Hair follicle dermal papilla cell (primary cell): ENCODE data around the gene PPM1J. TPM values are rescaled to one million over a fixed set of nuclear protein-coding genes. Genes with fewer than 3 reads are reported as not detected.

ENCODE experiments used
- total RNA-seq: library from RNA; depleted of rRNA; stranded (reverse); fragments of >200 nt; gene quantifications from 2 replicates; pipeline ENCODE4 v1.2.3, GENCODE V29; 2012

Gene PPM1J, protein sequence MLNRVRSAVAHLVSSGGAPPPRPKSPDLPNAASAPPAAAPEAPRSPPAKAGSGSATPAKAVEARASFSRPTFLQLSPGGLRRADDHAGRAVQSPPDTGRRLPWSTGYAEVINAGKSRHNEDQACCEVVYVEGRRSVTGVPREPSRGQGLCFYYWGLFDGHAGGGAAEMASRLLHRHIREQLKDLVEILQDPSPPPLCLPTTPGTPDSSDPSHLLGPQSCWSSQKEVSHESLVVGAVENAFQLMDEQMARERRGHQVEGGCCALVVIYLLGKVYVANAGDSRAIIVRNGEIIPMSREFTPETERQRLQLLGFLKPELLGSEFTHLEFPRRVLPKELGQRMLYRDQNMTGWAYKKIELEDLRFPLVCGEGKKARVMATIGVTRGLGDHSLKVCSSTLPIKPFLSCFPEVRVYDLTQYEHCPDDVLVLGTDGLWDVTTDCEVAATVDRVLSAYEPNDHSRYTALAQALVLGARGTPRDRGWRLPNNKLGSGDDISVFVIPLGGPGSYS
- total RNA-seq: 1.3 and 1.6 TPM in 2 replicates

DNA sequence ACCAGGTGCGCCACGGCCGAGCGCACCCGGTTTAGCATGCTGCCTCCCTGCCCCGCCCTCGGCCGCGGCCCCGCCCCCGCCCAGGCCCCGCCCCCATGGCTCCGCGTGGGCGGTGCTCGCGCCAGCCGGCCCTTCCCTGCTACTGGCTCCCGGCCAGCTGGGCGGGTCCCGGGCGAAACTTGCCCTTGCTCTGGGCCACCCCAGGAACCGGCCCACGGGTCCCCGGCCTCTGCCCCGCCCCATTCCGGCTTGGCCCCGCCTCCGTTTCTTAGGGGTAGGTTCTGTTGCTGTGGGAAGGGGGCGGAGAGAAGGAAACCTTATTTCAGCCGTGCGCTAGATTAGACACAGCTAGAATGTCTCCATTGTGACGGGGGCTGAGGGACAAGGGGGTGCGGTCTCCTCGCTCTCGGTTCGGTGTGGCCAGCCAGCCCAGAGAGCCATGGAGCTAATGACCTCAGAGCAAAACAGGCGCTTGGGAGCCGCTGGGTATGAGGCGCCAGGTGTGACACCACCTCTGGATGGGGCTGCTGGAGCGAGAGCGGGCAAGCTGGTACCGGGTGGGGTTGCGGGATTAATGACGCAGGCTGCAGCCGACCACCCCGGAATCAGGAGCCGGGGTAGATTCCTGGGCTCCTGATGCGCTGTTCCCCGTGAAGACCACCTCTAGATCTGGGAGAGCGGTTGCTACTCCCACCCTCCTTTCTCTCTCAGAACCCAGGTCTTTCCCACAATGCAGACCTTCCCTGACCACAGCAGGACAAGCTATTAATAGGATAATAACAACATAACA is at the start of gene PPM1J:
TSS of gene PPM1J (minus strand) at position 69 of the 790 bp plus-strand sequence. CDS start at position 38, 31 bp downstream.

DNA sequence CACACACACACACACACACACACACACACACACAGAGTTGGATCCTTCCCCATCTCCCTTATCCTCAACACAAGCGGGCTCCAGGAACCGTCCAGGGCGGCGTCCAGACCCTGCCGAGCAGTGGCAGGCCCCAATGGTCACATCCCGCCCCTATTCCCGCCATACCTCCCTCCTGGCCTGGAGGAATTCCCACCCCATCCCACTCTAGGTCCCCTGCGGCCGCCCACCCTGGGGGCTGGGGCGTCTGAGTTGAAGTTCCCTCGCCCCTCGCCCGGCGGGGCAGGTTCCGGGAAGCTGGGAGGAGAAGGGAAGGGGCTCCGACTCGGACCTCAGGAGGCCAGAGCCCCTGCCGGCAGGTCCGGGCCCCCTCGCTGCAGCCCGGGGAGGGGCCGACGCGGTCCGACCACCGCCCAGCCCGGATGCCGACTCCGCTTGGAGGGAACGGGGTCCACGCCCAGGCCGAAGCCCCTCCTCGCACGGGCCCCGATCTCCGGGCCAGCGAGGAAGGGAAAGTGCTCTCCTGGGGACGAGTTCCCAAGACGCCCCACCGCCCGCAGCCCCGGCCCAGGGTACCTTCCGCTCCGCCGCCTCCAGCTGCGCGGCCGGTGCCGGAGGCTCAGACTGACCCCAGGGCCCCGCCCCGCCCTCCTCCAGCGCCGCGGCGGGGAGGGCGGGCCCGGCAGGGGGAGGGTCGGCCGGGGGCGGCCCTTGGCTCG is 8.5 kb downstream of the PPM1J start, which contains the start of gene RHOC:
TSS of gene RHOC (minus strand) at position 623 of the 716 bp plus-strand sequence. CDS start 3,328 bp downstream, outside the sequence.

DNA sequence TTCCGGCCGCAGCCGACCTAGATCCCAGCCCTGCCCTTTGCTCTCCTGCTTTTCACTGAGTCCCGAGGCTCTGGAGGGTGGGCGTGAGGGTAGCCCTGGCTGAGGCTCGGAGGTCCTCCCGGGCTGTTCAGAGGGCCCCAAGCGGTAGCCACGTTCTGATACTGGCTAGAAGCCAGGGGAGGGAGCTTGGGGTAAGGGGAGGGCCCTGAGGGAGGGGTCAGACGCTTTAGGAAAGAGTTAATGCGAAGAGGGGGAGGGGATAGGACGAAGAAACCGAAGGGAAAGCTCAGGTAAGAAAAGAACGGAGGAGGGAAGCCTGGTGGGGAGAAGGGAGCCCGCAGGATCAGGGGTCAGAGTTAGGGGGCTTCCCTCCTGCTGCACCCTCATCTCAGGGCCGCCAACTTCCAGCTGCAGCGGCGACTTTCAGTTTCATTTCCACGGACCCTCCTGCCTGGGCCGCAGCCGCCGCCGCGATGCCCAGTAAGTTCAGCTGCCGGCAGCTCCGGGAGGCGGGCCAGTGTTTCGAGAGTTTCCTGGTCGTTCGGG is 40.6 kb downstream of the PPM1J start, which contains the start of gene MOV10:
TSS of gene MOV10 (plus strand) at position 220 of the 546 bp plus-strand sequence. CDS start at position 474, 254 bp downstream.

Other genes with a start within 250 kb of the PPM1J start
- gene WNT2B, start 206.4 kb downstream of the PPM1J start, total RNA-seq: 5.8 and 9.5 TPM in 2 replicates
- 16.8 and 22.6 TPM in 2 replicates for gene ST7L, start 96.2 kb downstream of the PPM1J start, total RNA-seq
- 190 and 213 TPM in 2 replicates for gene CAPZA1, start 95.5 kb downstream of the PPM1J start, total RNA-seq
- 52.6 and 61.0 TPM in 2 replicates for gene MOV10, start 40.7 kb downstream of the PPM1J start, total RNA-seq
- gene RHOC, start 8.2 kb downstream of the PPM1J start, total RNA-seq: 261 and 329 TPM in 2 replicates
- 58.7 and 64.3 TPM in 2 replicates for gene SLC16A1, start 240.9 kb upstream of the PPM1J start, total RNA-seq